A549 (cell line): ENCODE results near the gene MPI.

ENCODE experiments used
- CHD4 ChIP-seq: fragments of 200-600 bp; sonication (generic); IDR thresholded peaks from 2 replicates; pipeline ENCODE4 v1.6.1; 2016; ENCODE audit warnings: antibody characterized with exemption, mild to moderate bottlenecking, borderline replicate concordance
- HDAC2 ChIP-seq: fragments of 200-600 bp; sonication (generic); IDR thresholded peaks from 2 replicates; pipeline ENCODE4 v1.6.1; 2016
- KDM1A ChIP-seq: fragments of 200-600 bp; sonication (generic); IDR thresholded peaks from 2 replicates; pipeline ENCODE4 v1.6.1; 2016; ENCODE audit warnings: low read depth, mild to moderate bottlenecking
- MAFK ChIP-seq: fragments of 450-650 bp; IDR thresholded peaks from 2 replicates; pipeline ENCODE4 v1.6.1; 2014; ENCODE audit not compliant: partially characterized antibody
- ZSCAN20 ChIP-seq: fragments of 250-450 bp; sonication (Bioruptor Pico); IDR thresholded peaks from 2 replicates; pipeline ENCODE4 v1.8.0; 2022; ENCODE audit warnings: mild to moderate bottlenecking, moderate library complexity
- TF ChIP-seq, protein P1 (sequence below): fragments of 450-650 bp; IDR thresholded peaks from 2 replicates; pipeline ENCODE4 v1.6.1; 2014; ENCODE audit warnings: antibody characterized with exemption

DNA sequence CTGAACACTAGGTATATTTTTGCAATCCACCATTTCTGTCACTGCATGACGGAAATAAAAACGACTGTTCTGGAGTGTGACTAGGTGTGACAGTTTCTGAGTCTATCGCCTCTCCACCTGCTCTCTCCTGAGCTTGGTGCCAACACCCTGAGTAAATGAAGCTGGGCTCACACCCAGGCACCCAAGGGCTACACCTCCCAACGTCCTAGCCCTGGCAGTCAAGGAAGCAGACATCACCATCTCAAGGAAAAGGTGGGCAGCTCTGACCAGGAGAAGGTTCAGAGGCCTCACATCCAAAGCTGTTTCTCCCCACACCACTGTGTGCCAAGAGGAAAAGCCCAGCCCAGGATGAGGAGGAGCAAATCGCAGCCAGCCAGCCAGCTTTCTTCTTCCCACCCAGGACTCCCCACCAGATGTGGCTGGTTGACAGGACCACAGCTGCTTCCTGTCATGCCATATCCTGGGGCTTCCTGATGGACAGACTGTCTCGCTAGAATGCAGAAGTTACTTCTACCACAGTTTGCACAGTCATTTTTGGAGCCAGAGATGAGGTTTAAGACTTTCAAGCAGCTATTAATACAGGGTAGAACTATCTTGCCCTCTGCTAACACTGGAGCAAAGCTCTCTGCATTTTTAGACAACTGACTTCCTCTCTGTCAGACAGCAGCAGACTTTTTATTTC lies 20.0 kb upstream of the MPI start:
- no peak for TF ChIP-seq ZSCAN20 (CRISPR knock-in tag)
- TF ChIP-seq KDM1A = no peak
- TF ChIP-seq, protein P1, sequence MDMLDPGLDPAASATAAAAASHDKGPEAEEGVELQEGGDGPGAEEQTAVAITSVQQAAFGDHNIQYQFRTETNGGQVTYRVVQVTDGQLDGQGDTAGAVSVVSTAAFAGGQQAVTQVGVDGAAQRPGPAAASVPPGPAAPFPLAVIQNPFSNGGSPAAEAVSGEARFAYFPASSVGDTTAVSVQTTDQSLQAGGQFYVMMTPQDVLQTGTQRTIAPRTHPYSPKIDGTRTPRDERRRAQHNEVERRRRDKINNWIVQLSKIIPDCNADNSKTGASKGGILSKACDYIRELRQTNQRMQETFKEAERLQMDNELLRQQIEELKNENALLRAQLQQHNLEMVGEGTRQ = no peak
- TF ChIP-seq CHD4 = no peak
- no peak for TF ChIP-seq MAFK
- TF ChIP-seq HDAC2 = no peak
